H1 (cell line): ENCODE measurements around the gene LDLRAD3.

Experiments used
- CBX5 ChIP-seq: fragments of 300-800, 300-1000 bp; sonication (generic); IDR thresholded peaks from 2 replicates; pipeline ENCODE4 v1.7.1; 2016; ENCODE audit warnings: antibody characterized with exemption, low read length, low read depth
- CTCF ChIP-seq, 3 experiments: IDR thresholded peaks; 1 replicate in 2 of 3; 2 replicates in 1 of 3; pipeline versions ENCODE4 v1.5.1 to v1.6.1; 2011; ENCODE audit warnings: low read length in 3 of 3, mild to moderate bottlenecking in 3 of 3, inconsistent platforms in 2 of 3, low read depth in 1 of 3, moderate library complexity in 1 of 3; ENCODE audit not compliant: insufficient read depth in 1 of 3; ENCODE audit errors: control extremely low read depth in 1 of 3
- EGR1 ChIP-seq: IDR thresholded peaks from 2 replicates; pipeline ENCODE4 v1.6.1; 2011; ENCODE audit warnings: low read depth, low read length, borderline replicate concordance
- EZH2 ChIP-seq: fragments of 200-600 bp; sonication (generic); IDR thresholded peaks from 2 replicates; pipeline ENCODE4 v1.7.1; 2012; ENCODE audit warnings: low read depth, mild to moderate bottlenecking, moderate library complexity, low read length, inconsistent platforms; ENCODE audit not compliant: severe bottlenecking
- HDAC6 ChIP-seq: IDR thresholded peaks from one replicate; pipeline ENCODE4 v1.7.1; 2012; ENCODE audit warnings: low read depth, mild to moderate bottlenecking, inconsistent platforms, low read length, moderate library complexity
- POLR2A ChIP-seq, 2 experiments: IDR thresholded peaks; 1 replicate in 1 of 2; 2 replicates in 1 of 2; pipeline ENCODE4 v1.6.1; 2011; ENCODE audit warnings: low read depth in 2 of 2, low read length in 2 of 2, mild to moderate bottlenecking in 2 of 2; ENCODE audit errors: control extremely low read depth in 1 of 2
- POLR2AphosphoS5 ChIP-seq: IDR thresholded peaks from 2 replicates; pipeline ENCODE4 v1.6.1; 2011; ENCODE audit warnings: low read depth, low read length
- RNF2 ChIP-seq: fragments of 200-900, 300-1000 bp; sonication (generic); IDR thresholded peaks from 2 replicates; pipeline ENCODE4 v1.7.1; 2016; ENCODE audit warnings: borderline replicate concordance, low read depth, mild to moderate bottlenecking, antibody characterized with exemption, low read length; ENCODE audit not compliant: poor library complexity, severe bottlenecking; ENCODE audit errors: missing control alignments
- SIN3A ChIP-seq, 2 experiments: IDR thresholded peaks in 1 of 2; conservative IDR thresholded peaks in 1 of 2; 2 replicates each; pipeline ENCODE4 v1.6.1; 2011 to 2012; ENCODE audit warnings: low read length in 2 of 2, improper control_type of control experiment in 1 of 2, low read depth in 1 of 2, mild to moderate bottlenecking in 1 of 2
- SP1 ChIP-seq: IDR thresholded peaks from 2 replicates; pipeline ENCODE4 v1.6.1; 2011; ENCODE audit warnings: low read depth, low read length
- SUZ12 ChIP-seq: fragments of 200-600 bp; sonication (generic); IDR thresholded peaks from 2 replicates; pipeline ENCODE4 v1.6.1; 2012; ENCODE audit warnings: mild to moderate bottlenecking, inconsistent platforms, low read length, moderate library complexity, mixed read lengths
- TAF1 ChIP-seq: IDR thresholded peaks from 2 replicates; pipeline ENCODE4 v1.6.1; 2011; ENCODE audit warnings: mild to moderate bottlenecking, low read depth, low read length

- no peak for TF ChIP-seq CTCF (IDR thresholded peaks at IDR 0.05; ENCODE audit: control extremely low read depth in 1 of 3, insufficient read depth in 1 of 3, low read depth in 1 of 3, low read length in 3 of 3)
- TF ChIP-seq POLR2A (IDR thresholded peaks at IDR 0.05; ENCODE audit: control extremely low read depth in 1 of 2, low read depth in 2 of 2, low read length in 2 of 2), result no peak
- TF ChIP-seq HDAC6, result no peak
- TF ChIP-seq SIN3A (conservative IDR thresholded peaks at IDR 0.05 in 1 of 2, IDR thresholded peaks at IDR 0.05 in 1 of 2; ENCODE audit: low read depth in 1 of 2, low read length in 2 of 2), result no peak
- TF ChIP-seq EZH2, result no peak
- TF ChIP-seq POLR2AphosphoS5, result no peak
- no peak for TF ChIP-seq EGR1
- no peak for TF ChIP-seq SP1
- no peak for TF ChIP-seq RNF2
- no peak for TF ChIP-seq TAF1
- no peak for TF ChIP-seq SUZ12
- TF ChIP-seq CBX5, result no peak
These were observed 295.8 kb downstream of the LDLRAD3 start for GRCh38 chr11:36239636-36240035.
